HG02943 (cell line): ENCODE measurements around the gene IRF2BPL.

Experiments
- ATAC-seq: cut with Tn5 transposase; IDR thresholded peaks from one replicate; pipeline ENCODE4 v1.9.1; 2021; ENCODE audit warnings: mild to moderate bottlenecking, low read depth, moderate library complexity; ENCODE audit not compliant: unreplicated experiment

IRF2BPL gene

GRCh38 chr14:77014734-77015133 lies 13.8 kb downstream of the IRF2BPL start:
- no peak for ATAC-seq

GRCh38 chr14:77014004-77014604 lies 14.4 kb downstream of the IRF2BPL start:
- ATAC-seq: no peak

- ATAC-seq: no peak
Observed at GRCh38 chr14:77012193-77012765, 16.2 kb downstream of the IRF2BPL start.

- ATAC-seq: no peak
Observed at GRCh38 chr14:77011245-77011644, 17.3 kb downstream of the IRF2BPL start.

DNA sequence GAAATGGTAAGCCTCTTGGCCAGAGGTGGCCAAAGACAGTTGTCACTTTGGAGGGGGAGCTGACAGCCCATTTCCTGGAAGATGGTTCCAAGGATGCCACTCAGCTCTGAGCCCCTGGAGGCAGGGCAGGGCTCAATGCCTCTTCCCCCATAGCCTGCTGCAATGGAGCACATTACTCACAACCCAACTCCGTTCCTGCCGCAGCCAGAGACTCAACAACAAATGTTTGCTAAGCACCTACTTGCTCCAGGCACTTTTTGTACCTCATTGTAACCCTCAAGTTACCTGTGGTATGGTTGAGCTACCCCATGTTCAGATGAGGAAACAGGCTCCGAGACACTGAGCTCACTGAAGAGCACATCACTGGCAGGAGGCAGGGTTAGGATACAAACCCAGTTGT lies 19.5 kb downstream of the IRF2BPL start:
- ATAC-seq: no peak

GRCh38 chr14:77008541-77008940 lies 20.0 kb downstream of the IRF2BPL start:
- no peak for ATAC-seq

DNA sequence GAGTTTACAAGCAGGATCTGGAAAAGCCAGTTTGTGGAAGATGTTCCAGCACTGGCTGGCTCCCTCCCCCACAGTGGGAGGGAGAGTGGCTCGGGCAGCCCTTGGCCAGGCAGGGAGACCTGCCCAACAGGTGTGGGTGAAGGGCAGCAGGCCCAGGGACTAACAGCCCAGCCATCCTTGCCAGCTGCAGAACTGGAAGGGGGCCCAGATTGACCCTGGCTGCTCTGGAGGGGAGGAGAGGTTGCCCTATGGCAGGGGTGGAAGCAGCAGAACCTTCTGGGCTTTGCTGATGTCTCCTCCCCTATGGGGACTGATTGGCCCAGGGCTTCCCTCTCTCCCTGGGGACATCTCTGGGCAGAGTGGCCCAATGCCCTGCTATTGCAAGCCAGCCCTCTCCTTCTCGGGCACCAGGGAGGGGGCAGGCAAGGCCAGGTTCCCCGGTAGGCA lies 20.5 kb downstream of the IRF2BPL start:
- ATAC-seq: no peak

- ATAC-seq: no peak
Observed at GRCh38 chr14:77007183-77007974, 21.1 kb downstream of the IRF2BPL start.

DNA sequence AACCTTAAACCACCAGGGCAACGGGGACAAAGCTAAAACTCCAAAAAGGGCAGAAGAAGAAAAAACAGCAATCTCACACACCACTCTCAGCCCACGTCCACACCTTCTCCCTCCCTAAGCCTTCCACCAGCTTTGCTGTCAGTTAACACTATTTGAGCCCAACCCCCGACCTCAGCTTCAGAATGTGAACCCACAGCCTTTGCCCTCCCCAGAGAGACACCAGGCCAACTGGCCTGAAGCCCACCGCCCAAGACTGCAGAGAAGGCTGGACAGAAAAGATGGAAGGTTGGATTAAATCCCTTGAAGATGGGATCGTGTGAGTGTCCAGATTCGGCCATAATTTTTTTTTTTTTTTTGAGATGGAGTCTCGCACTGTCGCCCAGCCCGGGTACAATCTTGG lies 22.4 kb downstream of the IRF2BPL start:
- no peak for ATAC-seq

DNA sequence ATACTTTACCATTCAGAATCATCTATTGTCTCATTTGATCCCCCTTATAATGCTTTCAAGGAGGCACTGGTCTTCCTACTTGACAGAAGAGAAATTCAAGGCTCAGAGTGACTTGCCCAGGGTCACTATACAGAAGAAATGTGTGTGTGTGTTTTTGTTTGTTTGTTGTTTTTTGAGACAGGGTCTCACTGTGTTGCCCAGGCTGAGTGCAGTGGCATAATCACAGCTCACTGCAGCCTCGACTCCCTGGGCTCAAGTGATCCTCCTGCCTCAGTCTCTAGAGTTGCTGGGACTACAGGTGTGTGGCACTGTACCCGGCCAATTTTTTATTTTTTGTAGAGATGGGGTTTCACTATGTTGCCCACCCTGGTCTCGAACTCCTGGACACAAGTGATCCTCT lies 22.9 kb downstream of the IRF2BPL start:
- ATAC-seq: no peak

- no peak for ATAC-seq
Observed at GRCh38 chr14:77004711-77005460, 23.6 kb downstream of the IRF2BPL start.

DNA sequence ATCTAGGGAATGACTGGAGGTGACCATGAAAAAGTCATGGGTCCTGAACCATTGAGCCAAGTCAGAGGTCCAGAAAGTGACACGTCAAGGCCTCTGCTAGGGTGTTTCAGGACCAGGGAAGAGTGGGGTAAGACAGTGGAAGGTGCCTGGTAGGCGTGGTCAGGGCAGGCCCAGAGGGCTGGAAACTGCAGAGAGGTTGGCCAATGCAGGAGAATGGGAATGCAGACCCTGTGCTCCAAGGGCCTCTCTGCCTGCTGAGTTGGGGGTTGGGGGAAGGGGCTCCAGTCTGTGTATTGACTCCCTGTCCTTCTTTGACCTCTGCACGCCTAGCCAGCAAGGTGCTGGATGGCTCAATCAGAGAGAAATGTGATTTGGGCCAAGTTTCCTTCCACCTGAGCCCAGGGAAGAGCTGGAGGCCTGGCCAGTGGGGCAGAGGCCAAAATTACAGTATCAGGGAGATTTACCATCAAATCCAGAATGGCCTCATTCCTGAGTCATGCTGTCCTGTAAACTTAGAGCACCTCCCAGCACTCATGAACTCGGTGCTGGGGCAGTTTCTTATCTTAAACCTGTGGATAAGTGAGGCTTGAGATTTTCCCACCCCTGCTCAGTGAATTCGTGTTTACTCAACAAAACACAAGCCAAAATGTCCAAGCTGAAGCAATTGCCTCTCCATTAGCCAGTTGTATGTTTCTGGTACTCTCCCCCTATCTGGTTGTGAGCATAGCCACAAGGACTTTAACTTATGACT lies 24.4 kb downstream of the IRF2BPL start:
- ATAC-seq: no peak

DNA sequence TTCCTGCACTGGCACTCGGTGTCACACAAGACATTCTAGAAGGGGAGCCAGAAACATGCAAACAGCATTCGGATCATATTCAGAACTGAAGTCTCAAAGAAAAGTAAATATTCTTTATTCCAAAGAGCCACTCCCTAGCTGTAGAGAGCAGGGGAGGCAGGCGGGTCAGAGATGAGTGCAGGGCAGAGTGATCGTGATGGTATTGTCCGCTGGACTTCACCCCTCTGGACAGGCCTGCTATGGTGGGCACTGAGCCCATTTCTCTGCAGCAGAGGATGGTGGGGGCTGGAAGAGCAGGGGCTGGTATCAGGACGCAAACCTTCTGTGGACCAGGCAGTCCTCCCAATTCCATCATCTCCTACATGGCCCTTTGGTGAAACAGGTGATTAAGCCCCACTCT lies 25.6 kb downstream of the IRF2BPL start:
- ATAC-seq: no peak

- no peak for ATAC-seq
Observed at GRCh38 chr14:77002335-77002734, 26.2 kb downstream of the IRF2BPL start.

DNA sequence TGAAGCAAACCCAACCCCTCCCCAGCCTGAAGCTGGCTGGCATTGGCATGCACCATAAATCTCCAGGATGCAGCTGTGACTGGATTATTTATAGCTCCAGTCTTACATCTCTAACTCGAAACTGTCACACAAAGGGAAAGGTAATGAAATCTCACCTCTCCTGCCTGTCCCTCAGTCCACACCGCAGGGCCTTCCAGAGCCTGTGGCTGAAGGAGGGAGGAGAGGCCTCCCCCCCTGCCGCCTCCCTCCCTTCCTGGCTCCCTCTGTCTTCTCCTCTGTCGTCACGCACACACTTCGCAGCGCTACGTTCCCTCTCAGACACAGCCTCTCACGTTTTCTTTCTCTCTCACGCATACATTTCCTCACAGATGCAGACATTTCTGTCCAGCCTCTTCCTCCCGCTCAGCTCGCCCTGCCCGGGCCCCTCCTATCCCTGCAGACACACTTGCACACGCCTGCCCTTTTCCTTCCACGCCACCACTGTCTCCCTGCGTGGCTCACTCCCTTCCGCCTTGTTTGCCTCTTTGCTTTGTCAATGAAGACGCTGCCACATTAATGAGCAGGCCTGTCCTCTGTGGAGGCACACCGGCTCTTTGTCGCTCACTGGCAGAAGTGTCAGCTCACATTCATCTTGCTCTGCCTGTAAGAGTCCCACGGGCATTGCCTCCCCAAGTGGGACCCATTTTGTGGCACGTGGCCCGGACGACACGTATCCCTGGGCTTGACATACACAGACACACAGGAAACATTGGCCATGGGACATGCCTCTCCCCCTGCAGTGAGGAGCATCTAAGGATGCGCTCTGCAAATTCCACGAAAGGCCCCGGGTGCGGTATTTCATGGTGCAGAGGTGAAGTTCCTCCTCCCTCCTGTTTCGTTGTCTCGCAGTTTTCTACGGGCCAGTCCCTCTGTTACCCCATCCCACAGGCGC lies 27.9 kb downstream of the IRF2BPL start:
- no peak for ATAC-seq

- no peak for ATAC-seq
Observed at GRCh38 chr14:76998910-76999309, 29.6 kb downstream of the IRF2BPL start.

DNA sequence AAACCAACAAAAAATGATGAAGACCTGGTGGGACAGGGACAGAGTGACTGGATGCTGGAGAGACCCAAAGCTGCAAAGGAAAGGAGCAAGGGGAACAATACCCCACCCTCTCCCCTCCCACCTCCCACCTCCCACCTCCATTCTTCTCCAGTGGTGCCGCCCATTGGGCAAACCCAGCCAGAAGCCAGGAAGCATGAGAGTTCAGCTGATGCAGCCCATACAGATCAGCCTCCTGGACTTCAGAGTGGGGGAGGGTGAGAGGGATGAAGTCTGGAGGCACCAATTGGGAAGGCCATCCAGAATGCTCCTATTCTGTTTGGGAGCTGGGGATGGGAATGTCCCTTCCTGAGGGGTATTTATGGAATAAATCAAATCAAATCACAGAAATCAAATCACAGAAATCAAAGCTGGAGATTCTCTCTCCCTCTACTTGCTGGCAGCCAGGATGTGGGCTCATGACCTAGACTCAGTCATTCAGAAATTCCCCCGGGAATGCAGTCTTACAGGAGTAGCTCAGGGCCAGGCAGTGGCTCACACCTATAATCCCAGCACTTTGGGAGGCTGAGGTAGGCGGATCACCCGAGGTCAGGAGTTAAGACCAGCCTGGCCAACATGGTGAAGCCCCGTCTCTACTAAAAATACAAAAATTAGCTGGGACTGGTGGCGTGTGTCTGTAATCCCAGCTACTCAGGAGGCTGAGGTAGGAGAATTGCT lies 31.1 kb downstream of the IRF2BPL start:
- ATAC-seq: no peak

DNA sequence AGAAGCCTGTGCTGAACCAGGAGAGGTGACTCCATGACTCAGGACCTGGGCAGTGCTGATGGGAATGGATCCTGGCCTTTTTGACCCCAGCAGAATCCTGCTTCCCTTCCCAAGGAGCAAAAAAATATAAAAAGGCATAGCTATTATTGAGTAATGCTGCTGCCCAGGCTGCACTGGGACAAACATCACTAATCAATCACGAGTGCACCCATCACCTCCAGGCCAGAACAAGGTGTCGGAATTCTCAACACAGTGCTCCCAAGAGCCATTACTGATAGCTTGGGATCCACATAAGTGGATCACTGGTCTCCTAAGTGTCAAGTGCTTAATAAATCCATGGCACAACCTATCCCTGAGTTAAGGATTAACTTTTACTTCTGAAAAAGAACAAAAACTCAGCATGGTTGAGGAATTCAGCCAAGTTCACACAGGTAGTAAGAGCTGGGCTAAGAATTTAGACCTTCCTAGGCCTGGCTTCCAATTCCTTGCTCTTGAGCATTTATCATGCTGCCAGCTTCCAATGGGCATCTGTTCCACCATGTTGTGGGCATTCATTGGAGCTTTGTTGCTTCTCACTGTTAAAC lies 31.9 kb downstream of the IRF2BPL start:
- no peak for ATAC-seq
